Lower lobe of right lung (tissue), 2 donors: ENCODE data around the gene ACVRL1. TPM values are rescaled to one million over a fixed set of nuclear protein-coding genes. Genes with fewer than 3 reads are reported as not detected.

Source experiments
- ATAC-seq, 2 donors: fragments of 200-7000 bp; cut with Tn5 transposase; one replicate each; pipeline ENCODE4 v1.9.1; 2020 to 2022; ENCODE audit warnings: mild to moderate bottlenecking in 2 of 2, moderate library complexity in 2 of 2
- DNase-seq: peaks from one replicate; pipeline ENCODE4 v3.0.0-alpha.2; 2020
- H3K27ac ChIP-seq: fragments of 200-600 bp; one replicate; pipeline ENCODE4 v1.8.0; 2022
- H3K27me3 ChIP-seq: fragments of 200-600 bp; one replicate; pipeline ENCODE4 v1.8.0; 2022; ENCODE audit warnings: low read depth
- H3K36me3 ChIP-seq: fragments of 200-600 bp; one replicate; pipeline ENCODE4 v1.8.0; 2022; ENCODE audit warnings: mild to moderate bottlenecking
- H3K4me1 ChIP-seq: fragments of 200-600 bp; one replicate; pipeline ENCODE4 v1.8.0; 2022
- H3K4me3 ChIP-seq: fragments of 200-600 bp; one replicate; pipeline ENCODE4 v1.8.0; 2022; ENCODE audit warnings: mild to moderate bottlenecking
- H3K9me3 ChIP-seq: fragments of 200-600 bp; one replicate; pipeline ENCODE4 v1.8.0; 2022
- intact Hi-C: fragments of 100-400 bp; cut with DNase I; formaldehyde crosslinking; loops from one replicate; pipeline ENCODE4 v1.11.0; 2022
- total RNA-seq: library from RNA; stranded (reverse); fragmentation: NEBNext Ultra II Directional; extraction: Animal tissue kit (Norgen Biotek cat#: 25700); gene quantifications from one replicate; pipeline ENCODE4 v1.2.1, GENCODE V29; 2021
- TF ChIP-seq, protein P1 (sequence below): fragments of 200-600 bp; IDR thresholded peaks from one replicate; pipeline ENCODE4 v1.8.0; 2022; ENCODE audit warnings: antibody characterized with exemption, mild to moderate bottlenecking
- donor health status: DM: no; HTN: yes; CAD: no; lungs with severe emphysema.

ACVRL1 gene
- total RNA-seq, 1 donor from 2014 or later: 242 TPM

DNA sequence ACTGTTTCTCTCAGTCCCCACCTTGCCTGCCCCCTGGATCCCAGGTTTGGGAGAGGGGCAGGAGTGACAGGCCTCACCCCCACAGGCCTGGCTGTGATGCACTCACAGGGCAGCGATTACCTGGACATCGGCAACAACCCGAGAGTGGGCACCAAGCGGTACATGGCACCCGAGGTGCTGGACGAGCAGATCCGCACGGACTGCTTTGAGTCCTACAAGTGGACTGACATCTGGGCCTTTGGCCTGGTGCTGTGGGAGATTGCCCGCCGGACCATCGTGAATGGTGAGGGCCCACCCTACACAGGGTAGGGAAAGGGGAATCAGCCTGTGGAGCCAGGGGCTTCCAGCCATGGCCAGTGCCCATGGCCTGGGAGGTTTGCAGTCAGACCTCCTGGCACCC, 8.6 kb downstream of the ACVRL1 start:
- H3K4me1 ChIP-seq: peaks cover 66% of the 10 kb centered on the region

DNA sequence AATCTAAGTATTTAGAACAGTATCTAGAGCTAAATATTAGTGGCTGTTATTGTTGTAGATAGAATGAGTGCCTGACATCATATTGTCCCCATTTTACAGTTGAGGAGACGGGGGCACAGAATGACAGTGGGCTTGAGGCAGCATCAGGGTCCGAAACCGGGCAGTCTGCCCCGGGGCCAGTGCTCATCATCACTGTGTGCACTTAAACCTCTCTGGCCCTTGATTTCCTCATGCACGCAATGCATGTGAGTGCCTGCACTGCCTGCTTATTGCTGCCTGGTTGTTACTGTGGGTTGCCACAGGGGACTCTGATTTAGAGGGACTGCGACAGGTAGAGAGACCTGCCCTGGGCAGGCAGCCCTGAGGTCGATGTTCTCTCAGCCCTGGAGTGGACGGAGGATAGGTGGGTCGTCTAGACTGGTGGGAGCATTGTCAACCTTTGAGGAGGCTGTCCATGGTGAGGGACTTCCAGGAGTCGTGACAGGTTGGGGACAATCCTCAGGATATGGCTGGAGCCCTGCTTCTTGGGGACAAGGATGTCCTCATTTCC, 9.8 kb downstream of the ACVRL1 start:
- H3K27me3 ChIP-seq: no peaks in the 10 kb centered on the region
- ATAC-seq (no peak), DNase-seq (no peak)
- peaks cover 57% of the 10 kb centered on the region for H3K4me1 ChIP-seq
- H3K9me3 ChIP-seq: no peaks in the 10 kb centered on the region
- no peak overlapping the region for H3K4me3 ChIP-seq
- intact Hi-C loops: loop anchor here (10.0 kb wide), 1 partner anchor 68 kb away; no protein-coding TSS in a partner anchor
- TF ChIP-seq, protein P1, sequence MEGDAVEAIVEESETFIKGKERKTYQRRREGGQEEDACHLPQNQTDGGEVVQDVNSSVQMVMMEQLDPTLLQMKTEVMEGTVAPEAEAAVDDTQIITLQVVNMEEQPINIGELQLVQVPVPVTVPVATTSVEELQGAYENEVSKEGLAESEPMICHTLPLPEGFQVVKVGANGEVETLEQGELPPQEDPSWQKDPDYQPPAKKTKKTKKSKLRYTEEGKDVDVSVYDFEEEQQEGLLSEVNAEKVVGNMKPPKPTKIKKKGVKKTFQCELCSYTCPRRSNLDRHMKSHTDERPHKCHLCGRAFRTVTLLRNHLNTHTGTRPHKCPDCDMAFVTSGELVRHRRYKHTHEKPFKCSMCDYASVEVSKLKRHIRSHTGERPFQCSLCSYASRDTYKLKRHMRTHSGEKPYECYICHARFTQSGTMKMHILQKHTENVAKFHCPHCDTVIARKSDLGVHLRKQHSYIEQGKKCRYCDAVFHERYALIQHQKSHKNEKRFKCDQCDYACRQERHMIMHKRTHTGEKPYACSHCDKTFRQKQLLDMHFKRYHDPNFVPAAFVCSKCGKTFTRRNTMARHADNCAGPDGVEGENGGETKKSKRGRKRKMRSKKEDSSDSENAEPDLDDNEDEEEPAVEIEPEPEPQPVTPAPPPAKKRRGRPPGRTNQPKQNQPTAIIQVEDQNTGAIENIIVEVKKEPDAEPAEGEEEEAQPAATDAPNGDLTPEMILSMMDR: no peak
- H3K27ac ChIP-seq: peak overlapping the region; percentile 92
- peaks cover 58% of the 10 kb centered on the region for H3K36me3 ChIP-seq

More for the DNA sequence above, 8.6 kb downstream of the ACVRL1 start:
- no peaks in the 10 kb centered on the region for H3K9me3 ChIP-seq
- H3K27me3 ChIP-seq: no peaks in the 10 kb centered on the region
- H3K27ac ChIP-seq: peak overlapping the region; percentile 92
- intact Hi-C loops: loop anchor here (10.0 kb wide), 1 partner anchor 69 kb away; no protein-coding TSS in a partner anchor
- H3K36me3 ChIP-seq: peaks cover 56% of the 10 kb centered on the region
- ATAC-seq: no peak
- H3K4me3 ChIP-seq: peak overlapping the region; percentile 27
- TF ChIP-seq, protein P1: no peak
- no peak for DNase-seq

DNA sequence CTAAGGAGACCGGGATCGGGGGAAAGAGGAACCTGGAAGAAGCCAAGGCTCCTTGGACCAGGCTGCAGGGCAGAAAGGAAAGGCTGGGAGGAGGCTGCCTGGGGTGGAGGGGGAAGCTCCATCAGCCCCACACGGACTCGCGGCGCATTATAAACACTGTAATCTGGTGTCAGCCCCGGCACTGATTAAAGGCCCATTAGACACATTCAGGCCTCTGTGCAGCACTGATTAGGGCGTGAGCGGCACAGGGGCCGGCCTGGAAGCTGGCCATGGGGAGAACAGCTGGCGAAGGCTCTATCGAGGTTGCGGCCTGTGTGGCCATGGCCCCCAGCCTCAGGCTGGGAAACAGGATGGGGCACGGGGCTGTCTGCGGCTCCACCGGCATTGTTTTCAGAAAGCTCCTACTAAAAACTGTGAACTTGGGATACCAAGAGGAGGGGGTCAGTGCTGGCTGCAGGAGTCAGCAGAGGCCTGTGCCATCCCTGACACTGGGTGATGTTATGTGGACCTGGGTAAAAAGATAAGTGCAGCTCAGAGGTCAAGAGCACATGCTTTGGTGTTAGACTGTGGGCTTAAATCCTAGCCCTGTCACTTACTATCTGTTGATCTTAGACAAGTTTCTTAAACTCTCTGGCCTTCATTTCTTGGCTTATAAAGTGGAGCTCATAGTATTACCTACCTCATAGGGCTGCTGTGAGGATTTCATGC, 10.6 kb downstream of the ACVRL1 start:
- no peak for DNase-seq
- TF ChIP-seq, protein P1: no peak
- Histone ChIP-seq H3K4me1 (peaks cover 59% of the 10 kb centered on the region), H3K27me3 (no peaks in the 10 kb centered on the region), H3K27ac (peak overlapping the region; percentile 49), H3K4me3 (peak overlapping the region; percentile 14), H3K9me3 (no peaks in the 10 kb centered on the region), H3K36me3 (peaks cover 58% of the 10 kb centered on the region)
- intact Hi-C loops: loop anchor here (10.0 kb wide), 1 partner anchor 67 kb away; no protein-coding TSS in a partner anchor
- no peak for ATAC-seq

DNA sequence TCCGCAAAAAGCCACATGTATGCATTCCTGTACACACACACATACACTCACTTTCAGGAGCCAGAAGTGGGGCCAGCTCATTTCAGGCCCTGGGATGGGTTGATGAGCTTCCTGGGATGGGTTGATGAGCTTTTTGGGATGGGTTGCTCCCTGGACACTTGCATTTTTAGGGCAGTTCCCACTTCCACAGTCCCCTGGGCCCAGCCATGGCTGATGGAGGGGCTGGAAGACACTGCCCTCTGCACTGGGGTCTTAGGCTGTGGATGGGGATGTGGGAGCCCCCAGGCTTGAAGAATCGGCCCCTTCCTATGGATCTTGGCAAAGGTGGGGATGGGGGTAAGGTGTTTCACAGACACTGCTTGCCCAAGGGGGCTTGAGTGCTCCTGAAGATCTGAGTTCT, 12.7 kb downstream of the ACVRL1 start:
- H3K4me3 ChIP-seq: no peak overlapping the region
- no peak overlapping the region for H3K27ac ChIP-seq
- H3K36me3 ChIP-seq: peaks cover 52% of the 10 kb centered on the region
- TF ChIP-seq, protein P1: no peak
- intact Hi-C loops: no loop called here
- H3K4me1 ChIP-seq: peaks cover 59% of the 10 kb centered on the region
- no peaks in the 10 kb centered on the region for H3K9me3 ChIP-seq
- ATAC-seq: no peak
- DNase-seq: no peak
- no peaks in the 10 kb centered on the region for H3K27me3 ChIP-seq

DNA sequence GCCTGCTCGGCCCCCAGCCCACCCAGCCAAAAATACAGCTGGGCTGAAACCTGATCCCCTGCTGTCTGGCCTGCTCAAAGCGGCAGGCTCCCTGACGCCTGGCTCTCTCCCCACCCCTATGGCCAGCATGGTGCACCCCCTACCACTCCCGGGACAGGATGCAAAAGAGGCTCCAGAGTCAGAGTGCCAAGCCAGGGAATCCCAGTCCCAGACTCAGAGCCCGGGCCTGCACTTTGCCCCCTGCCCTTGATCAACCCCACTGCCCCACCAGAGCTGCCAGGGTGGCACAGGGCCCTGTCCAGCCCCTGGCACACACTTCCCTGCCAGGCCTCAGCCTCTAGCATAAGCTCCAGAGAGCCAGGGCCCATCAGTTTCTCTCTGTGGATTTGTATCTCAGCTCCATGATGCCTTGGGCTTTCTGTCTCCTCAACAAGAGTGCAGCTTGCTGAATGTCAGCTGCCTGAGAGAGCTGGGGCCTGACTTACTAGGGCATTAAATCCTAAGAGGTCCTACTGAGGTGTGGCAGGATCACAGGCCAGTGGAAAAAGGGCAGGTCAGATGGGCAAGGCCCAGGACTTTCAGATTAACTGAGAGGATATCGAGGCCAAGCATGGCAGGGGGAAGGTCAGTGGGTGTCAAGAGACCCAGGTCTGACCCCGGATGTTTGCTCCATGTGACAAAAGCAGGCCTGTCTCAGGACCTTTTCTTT, 13.9 kb downstream of the ACVRL1 start:
- Histone ChIP-seq H3K36me3 (peaks cover 41% of the 10 kb centered on the region), H3K27ac (no peak overlapping the region), H3K9me3 (no peaks in the 10 kb centered on the region), H3K4me3 (no peak overlapping the region), H3K4me1 (peaks cover 54% of the 10 kb centered on the region), H3K27me3 (no peaks in the 10 kb centered on the region)
- intact Hi-C loops: no loop called here
- DNase-seq (no peak), ATAC-seq (no peak)
- TF ChIP-seq, protein P1: no peak
